OCI-LY7 (cell line): ENCODE results near the gene CISTR.

ENCODE experiments used
- CTCF ChIP-seq: fragments of 200-600 bp; sonication (generic); conservative IDR thresholded peaks from 2 replicates; pipeline ENCODE4 v1.5.1; 2014; ENCODE audit warnings: mild to moderate bottlenecking, antibody characterized with exemption, low read length, moderate library complexity, mixed read lengths
- EZH2phosphoT487 ChIP-seq: fragments of 200-600 bp; sonication (generic); IDR thresholded peaks from 2 replicates; pipeline ENCODE4 v1.6.1; 2018; ENCODE audit warnings: low read depth, borderline replicate concordance, mild to moderate bottlenecking, mixed run types, antibody characterized with exemption, low read length, moderate library complexity, mixed read lengths

- peak; percentile 88 for TF ChIP-seq CTCF
- TF ChIP-seq EZH2phosphoT487 = no peak
Observed at GRCh38 chr12:53755451-53755891, 3.7 kb upstream of the CISTR start.
